ENCODE measurements around the gene DCC. TPM values are rescaled to one million over a fixed set of nuclear protein-coding genes. Genes with fewer than 3 reads are reported as not detected.

DCC gene
- polyA plus RNA-seq, 1 donor = 8.7 TPM

- no peak for DNase-seq
Measured at GRCh38 chr18:52691841-52692240, 351.8 kb downstream of the DCC start.

GRCh38 chr18:52694804-52695203, 354.8 kb downstream of the DCC start:
- DNase-seq = no peak

GRCh38 chr18:52700116-52700515, 360.1 kb downstream of the DCC start:
- DNase-seq = no peak

- no peak for DNase-seq
Measured at GRCh38 chr18:52700816-52701215, 360.8 kb downstream of the DCC start.

DNA sequence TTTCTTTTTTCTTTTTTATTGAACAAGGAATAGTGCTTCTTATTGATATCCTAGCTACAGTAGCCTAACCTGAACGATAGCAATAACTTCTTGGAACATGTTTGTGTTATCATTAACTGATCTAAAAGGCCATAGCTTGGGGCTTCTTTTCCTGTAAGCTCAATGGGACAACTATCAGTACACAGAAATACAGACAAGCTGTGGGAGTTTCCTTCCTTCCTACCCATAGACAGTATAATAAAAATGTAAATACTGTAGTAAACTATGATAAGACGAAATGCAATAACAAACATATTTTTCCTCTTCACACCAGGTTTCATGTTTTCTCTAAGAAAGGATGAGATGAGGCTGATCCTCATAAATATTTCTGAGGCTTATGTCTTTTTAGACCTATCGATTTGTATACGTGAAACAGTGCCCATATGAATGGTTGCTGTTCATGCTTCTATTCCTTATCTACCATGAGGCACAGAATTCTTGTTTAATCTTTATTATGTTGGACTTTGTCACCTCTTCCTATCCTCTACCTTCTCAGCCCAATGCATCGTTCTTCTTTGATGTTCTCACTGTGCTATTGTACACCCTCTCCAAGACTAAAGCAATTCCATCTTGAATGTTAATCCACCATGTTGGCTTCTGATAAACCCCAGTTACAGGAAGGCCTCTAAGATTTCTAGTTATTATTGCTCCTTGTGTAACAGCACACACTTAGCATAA, 361.4 kb downstream of the DCC start:
- DNase-seq = no peak

DNA sequence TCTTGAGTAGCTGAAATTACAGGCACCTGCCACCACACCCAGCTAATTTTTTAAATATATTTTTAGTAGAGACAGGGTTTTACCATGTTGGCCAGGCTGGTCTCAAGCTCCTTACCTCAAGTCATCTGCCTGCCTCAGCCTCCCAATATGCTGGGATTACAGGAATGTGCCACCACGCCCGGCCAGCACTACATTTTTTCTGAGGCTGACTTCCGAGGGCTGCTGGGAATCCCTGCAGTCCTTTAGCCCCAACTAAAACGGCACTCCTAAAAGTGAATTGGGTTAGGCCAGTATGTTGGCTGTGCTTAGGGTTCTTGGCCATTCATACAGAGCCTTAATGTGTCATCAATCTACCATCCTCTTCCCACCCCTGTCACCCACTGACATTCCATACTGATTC, 375.4 kb downstream of the DCC start:
- no peak for DNase-seq

GRCh38 chr18:52715991-52716390, 376.0 kb downstream of the DCC start:
- DNase-seq = no peak

GRCh38 chr18:52716973-52717372, 377.0 kb downstream of the DCC start:
- peak; percentile 75 for DNase-seq

- no peak for DNase-seq
Measured at GRCh38 chr18:52722904-52723303, 382.9 kb downstream of the DCC start.

DNA sequence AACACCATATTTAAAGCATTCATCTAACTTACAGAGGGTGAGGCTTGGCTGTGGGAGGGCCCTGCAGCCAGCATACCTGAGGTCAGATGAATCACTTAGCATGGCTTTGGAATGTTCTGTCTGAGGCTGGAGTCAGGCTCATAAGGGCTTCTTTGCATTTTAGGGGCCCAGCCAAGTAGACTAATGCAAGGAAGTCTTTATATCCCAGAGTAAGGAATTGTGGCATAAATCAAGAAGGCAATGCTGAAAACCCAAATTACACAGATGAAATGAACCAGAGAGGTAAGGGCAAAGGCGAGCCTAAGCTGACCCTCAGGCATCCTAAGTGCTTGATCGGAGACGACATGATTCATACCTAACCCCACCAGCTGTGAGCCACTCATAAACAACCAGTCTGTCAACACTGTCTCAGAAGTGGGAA, 383.6 kb downstream of the DCC start:
- no peak for DNase-seq

- DNase-seq = no peak
Measured at GRCh38 chr18:52730972-52731619, 391.1 kb downstream of the DCC start.

GRCh38 chr18:52738946-52739345, 398.9 kb downstream of the DCC start:
- no peak for DNase-seq

DNA sequence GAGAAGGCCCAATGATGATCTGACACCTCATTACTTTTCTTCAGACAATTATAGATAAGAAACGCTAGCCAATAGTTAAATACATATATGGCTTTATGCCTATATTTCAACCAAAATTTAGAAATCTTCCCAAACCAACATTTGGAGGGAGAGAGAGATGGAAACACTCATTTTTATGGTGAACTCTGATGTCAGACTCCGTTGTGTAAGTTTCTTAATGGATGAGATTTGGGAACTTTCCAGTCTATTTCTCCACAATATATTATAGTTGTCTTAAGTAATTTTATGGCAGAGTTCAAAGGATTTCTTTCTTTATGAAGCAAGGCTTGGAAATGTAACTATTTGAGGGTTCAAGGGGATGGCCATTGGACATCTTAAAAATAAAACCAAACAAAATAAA, 407.0 kb downstream of the DCC start:
- DNase-seq = no peak

- no peak for DNase-seq
Measured at GRCh38 chr18:52747869-52748268, 407.9 kb downstream of the DCC start.

GRCh38 chr18:52748343-52748742, 408.3 kb downstream of the DCC start:
- DNase-seq = no peak

DNA sequence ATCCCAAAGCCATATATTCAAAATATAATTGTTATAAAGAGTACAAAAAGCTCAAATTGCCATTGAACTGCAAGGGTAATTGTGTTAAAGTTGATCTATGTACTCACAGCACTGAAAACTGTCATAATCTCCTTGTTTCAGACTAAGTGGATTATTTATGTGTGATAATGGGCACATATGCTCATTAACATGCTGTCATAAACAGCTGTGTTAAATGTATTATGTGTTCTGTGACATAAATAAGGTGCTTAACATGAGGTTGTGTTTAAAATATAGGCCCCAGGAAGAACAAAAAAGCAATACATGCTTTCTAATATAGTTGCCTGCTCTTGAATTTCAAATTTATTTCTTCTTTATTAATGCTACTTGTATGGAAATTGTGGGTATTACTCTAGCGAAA, 409.5 kb downstream of the DCC start:
- no peak for DNase-seq

GRCh38 chr18:52750995-52751394, 411.0 kb downstream of the DCC start:
- no peak for DNase-seq

DNA sequence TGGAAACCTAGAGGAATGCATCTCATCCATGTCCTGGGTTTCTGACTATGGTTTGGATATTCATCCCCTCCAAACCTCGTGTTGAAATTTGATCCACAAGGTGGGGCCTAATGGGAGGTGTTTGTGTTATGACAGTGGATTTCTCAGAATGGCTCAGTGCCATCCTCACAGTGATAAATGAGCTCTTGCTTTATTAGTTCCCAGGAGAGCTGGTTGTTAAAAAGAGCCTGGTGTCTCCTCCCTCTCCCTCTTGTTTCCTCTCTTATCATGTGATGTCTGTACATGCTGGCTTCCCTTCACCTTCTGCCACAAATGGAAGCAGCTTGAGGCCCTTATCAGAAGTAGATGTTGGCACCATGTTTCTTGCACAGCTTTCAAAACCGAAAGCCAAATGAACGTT, 424.3 kb downstream of the DCC start:
- no peak for DNase-seq

DNA sequence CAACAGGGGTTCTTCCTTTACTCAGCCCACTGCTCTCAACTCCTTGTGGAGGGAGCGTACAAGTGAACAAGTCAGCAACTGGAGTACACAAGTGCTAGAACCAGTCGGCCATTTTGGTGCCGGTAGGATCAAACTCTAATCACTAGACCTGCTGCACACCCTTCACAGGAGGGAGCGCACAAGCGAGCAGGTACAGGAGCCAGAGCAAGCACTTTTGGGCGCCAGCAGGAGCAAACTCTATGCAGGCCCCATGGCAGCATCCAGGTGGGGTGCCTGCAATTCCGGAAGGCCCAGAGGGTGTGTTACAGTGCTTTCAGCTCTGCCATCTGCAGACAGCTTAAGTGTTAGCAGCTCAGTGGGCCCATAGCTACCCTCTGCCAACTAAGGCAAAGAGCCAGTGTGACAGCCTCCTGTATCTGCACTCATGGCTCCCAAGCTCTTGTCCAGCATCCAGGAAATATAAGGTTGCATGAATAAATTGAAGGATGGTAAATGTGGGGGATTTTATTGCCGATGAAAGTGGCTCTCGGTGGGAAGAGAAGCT, 426.1 kb downstream of the DCC start:
- no peak for DNase-seq

DNA sequence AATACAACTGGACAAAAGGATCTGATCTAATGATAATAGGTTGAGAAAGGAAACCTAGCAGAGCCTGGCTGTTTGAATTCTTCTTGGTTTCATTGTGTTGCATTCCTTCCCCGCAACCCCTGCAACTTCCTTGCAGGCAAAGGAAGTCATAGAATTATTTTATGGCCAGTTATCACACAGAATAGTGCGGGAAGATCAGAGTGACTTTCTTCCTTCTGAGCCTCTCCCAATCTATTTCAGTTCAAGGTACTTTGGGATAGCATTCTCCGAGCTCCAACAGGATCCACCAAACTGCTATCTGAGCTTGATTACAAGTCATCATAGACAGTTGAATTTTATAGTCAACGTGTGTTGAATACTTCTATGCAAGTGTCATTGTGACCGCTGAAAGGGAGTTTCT, 441.1 kb downstream of the DCC start:
- no peak for DNase-seq

DNA sequence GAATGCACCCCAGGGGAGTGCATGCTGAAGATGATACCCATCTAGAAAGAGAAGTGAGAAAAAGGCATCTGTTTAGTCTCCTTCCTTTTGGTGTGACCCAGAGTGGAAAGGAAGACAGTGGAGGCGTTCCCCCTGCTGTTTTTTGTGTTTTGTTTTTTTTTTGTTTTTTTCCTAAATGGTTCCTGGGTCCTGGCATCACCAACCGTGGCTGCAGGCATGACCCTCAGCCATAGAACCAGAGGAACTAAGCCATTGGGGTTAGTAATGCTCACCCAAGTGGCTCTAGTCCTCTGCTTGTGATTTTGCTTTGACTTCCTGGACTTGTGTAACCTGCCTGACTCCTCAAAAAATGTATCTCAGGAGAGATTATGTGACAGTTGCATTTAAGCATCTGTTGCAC, 451.3 kb downstream of the DCC start:
- DNase-seq = no peak

GRCh38 chr18:52812834-52813233, 472.8 kb downstream of the DCC start:
- DNase-seq = no peak

- no peak for DNase-seq
Measured at GRCh38 chr18:52813635-52814416, 473.8 kb downstream of the DCC start.

All from left kidney (tissue), 2 donors.